HG03378 (cell line): ENCODE measurements around the gene KAT8.
A peak's percentile ranks its signal among the peaks of the same experiment; 100 is the strongest.

Source experiments
- ATAC-seq: cut with Tn5 transposase; IDR thresholded peaks from one replicate; pipeline ENCODE4 v1.9.1; 2021; ENCODE audit warnings: mild to moderate bottlenecking, moderate library complexity; ENCODE audit not compliant: unreplicated experiment

The KAT8 gene

DNA sequence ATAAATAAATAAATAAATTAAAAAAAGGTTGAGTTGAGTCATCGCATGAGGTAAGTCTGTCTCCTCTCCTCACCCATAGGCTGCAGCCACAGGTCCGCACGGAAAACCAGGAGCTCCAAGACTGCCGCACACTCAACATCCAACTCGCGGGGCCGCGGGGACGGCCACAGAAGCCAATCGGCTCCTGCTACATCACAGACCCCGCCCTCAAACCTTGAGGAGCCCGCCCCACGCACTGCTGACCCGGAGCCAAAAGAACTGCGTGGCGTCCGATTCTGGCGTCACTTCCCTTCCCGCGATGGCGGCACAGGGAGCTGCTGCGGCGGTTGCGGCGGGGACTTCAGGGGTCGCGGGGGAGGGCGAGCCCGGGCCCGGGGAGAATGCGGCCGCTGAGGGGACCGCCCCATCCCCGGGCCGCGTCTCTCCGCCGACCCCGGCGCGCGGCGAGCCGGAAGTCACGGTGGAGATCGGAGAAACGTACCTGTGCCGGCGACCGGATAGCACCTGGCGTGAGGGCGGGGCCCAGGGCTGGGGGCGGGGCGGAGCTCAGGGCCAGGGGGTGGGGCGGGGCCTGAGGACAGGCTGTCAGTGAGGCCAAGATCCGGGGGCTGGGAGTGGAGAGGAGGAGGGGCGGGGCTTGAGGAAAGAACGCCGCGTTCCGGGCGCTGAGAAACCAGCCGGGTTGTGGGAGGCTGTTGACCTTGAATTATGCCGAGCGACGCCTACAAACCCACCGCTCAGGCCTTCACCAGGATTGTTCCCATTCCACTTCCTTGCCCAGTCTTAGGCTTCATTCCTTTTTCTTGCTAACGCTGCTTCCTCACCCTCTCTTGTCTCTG, at the start of gene KAT8:
Gene KAT8 (plus strand): TSS at position 281 of the 839 bp plus-strand sequence. CDS start 18 bp downstream, at position 299.
- peak; percentile 73 for ATAC-seq

DNA sequence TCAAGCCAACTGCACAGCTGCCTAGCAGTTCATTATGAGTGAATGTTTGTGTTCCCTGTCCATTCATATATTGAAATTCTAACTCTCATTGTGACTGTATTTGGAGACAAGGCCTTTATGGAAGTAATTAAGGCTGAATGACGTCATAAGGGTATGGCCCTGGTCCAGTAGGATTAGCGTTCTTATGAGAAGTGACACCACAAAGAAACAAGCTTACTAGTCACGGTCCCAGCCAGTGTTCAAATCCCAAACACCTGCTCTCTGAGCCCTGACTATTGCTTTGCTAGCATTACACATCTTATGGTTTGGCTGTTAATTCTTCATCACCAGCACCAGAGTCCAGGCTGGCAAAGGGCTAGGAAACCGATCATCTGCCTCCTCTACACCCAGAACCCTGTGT, 45.6 kb upstream of the KAT8 start:
- no peak for ATAC-seq

DNA sequence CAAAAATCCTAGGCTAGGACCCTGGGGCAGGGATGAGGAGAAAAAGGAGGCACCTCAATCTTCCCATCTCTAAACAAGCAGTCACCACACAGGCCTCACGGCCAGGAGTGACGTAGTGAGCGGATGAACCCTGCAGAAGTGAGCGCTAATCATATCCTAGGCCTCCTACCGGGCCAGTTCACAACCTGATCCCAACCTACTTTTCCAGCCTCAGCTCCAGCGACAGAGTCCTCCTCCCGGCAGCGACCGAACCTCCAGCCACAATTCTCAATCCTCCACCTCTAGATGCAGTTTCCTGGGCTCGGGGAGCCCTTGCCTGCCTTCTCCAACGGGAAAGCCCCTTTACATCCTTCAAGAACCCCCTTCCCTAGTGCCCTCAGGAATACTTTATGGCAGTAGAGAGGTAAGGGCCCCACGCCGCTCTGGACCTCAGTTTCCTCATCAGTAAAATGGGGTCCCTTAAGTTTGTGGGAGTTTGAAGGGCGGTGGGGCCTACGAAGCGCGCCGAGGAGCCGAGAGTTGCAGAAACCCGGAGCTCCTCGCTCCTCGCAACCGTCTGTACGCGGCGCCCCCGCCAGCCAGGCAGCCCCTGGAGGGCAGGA, 44.8 kb upstream of the KAT8 start:
- ATAC-seq: no peak

DNA sequence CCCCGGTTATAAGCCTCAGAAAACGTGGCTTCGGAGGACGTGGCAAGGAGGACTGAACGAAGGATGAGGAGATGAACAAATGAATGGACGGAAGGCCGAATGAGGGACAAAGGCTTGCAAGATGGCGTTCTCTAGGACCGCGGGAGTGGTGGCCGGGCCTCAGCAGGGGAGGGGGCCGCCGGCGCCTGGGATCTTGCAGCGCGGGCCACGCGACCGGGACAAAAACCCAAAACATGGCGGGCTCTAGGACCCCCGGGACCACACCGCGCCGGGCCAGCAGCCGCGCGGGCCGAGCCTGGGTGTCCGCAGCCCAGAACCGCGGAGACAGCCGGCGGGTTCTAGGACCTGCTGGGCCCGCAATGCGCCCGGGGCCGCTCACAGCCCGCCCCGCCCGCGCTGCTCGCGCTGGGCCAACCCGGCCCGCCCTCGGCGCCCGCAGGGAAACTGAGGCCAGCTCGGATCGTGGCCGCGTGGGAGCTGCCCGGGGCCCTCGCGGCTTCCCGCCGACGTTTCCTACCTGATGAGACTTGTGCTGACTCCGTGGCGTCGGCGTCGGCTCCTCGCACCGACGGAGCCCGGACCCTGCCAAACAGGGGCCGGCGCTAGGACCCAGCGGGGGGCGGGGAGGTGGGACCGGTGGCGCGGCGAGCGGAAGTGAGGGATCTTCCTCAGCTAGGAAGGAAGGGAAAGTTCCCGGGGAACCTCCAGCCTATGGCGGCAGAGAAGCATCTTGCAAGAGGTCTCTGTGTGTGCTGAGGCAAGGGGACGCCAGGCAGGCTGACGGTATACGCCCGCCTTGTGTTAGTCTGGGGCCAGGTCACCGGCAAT, 44.1 kb upstream of the KAT8 start:
- peak; percentile 52 for ATAC-seq

DNA sequence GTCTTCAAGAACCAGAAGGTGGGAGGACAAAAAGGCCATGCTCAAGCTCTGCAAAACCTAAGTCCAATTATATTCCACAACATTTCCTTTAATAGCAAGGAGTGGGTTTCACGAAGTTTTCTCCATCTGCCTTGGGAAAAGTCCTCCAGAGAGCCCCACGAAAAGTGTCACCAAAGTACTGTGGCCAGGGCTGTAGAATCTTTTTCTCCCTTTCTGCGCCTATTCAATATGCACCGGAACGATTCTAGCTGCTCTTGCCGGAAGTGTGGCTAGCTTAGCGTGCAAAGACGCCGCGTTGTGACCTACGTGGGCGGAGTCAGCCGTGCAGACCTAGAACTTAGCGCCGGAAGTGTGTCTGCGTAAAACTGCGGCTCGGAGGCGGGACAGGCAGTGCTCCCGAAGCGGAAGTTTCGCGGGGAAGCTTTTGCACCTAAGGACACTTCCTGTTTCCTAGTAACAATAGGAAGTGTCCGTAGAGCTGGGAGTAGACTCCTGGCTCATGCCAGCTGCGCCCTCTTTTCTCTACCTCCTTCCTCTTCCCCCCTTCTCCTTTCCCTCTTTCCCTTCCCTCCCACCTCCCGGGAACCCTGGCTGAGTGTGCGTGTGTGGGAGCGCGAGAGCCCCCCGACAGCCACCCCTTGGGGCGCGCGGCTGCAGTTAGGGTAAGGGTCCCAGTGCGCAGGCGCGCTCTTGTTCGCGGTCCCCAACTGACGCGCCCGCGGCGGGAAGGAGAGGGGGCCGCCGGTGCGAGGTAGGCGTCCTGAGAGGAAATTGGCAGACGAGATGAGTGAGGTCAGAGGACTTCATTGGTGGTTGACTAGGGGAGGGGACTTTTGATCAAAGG, 43.3 kb upstream of the KAT8 start, which contains the start of the genes ZNF646 and ZNF668:
Gene ZNF646 (plus strand): TSS at position 453 of the 844 bp plus-strand sequence. CDS start 1,903 bp downstream, outside the sequence.
Gene ZNF668 (minus strand): TSS at position 271 of the 844 bp plus-strand sequence. CDS start 9,781 bp downstream, outside the sequence.
- ATAC-seq: peak; percentile 57

DNA sequence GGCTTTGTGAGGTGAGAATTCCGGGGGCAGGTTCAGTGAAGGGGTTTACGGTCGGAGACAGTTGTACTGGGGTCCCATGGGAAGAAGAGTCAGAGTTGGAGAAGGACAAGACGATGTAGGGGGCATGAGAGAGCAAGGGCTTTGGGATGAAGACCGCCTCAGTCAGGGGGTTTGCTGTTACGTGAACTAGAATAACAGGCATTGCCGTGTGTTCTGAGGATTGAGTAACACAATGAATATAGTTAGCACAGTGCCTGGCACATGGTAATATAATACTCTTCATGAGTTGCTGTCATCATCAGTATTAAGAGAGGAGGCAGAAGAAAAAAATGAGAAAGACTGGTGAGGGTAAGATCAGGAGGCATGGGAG, 42.7 kb upstream of the KAT8 start:
- ATAC-seq: no peak

DNA sequence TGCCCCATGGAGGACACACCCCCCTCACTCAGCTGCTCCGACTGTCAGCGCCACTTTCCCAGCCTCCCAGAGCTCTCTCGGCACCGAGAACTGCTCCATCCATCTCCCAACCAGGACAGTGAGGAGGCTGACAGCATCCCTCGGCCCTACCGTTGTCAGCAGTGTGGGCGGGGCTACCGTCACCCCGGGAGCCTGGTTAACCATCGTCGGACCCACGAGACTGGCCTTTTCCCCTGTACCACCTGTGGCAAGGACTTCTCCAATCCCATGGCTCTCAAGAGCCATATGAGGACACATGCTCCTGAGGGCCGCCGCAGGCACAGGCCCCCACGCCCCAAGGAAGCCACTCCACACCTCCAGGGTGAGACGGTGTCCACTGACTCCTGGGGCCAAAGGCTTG, 41.1 kb upstream of the KAT8 start:
- ATAC-seq: no peak

DNA sequence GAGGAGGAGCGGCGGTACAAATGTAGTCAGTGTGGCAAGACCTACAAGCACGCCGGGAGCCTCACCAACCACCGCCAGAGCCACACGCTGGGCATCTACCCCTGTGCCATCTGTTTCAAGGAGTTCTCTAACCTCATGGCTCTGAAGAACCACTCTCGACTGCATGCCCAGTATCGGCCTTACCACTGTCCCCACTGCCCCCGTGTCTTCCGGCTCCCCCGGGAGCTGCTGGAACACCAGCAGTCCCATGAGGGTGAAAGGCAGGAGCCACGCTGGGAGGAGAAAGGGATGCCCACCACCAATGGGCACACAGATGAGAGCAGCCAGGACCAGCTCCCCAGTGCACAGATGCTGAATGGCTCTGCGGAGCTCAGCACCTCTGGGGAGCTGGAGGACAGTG, 40.4 kb upstream of the KAT8 start:
- no peak for ATAC-seq

DNA sequence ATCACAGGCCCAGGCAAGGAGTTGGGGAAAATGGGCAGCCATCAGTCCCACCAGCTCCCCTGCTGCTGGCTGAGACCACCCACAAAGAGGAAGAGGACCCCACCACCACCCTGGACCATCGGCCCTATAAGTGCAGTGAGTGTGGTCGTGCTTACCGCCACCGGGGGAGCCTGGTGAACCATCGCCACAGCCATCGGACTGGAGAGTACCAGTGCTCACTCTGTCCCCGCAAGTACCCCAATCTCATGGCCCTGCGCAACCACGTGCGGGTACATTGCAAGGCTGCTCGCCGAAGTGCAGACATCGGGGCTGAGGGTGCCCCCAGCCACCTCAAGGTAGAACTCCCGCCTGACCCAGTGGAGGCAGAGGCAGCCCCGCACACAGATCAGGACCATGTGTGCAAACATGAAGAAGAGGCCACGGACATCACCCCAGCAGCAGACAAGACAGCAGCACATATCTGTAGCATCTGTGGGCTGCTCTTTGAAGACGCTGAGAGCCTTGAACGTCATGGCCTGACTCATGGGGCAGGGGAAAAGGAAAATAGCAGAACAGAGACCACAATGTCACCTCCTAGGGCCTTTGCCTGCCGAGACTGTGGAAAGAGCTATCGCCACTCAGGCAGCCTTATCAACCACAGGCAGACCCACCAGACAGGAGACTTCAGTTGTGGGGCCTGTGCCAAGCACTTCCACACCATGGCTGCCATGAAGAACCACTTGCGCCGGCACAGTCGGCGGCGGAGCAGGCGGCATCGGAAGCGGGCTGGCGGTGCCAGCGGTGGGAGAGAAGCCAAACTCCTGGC, 39.7 kb upstream of the KAT8 start:
- no peak for ATAC-seq

DNA sequence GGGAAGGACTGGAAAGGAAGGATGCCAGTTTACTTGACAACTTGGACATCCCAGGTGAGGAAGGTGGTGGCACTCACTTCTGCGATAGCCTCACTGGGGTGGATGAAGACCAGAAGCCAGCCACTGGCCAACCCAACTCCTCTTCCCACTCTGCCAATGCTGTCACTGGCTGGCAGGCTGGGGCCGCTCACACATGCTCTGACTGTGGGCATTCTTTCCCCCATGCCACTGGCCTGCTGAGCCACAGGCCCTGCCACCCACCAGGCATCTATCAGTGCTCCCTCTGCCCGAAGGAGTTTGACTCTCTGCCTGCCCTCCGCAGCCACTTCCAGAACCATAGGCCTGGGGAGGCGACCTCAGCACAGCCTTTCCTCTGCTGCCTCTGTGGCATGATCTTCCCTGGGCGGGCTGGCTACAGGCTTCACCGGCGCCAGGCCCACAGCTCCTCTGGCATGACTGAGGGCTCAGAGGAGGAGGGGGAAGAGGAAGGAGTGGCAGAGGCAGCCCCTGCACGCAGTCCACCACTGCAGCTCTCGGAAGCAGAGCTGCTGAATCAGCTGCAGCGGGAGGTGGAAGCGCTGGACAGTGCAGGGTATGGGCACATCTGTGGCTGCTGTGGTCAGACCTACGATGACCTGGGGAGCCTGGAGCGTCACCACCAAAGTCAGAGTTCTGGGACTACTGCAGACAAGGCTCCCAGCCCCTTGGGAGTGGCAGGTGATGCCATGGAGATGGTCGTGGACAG, 38.7 kb upstream of the KAT8 start:
- no peak for ATAC-seq

DNA sequence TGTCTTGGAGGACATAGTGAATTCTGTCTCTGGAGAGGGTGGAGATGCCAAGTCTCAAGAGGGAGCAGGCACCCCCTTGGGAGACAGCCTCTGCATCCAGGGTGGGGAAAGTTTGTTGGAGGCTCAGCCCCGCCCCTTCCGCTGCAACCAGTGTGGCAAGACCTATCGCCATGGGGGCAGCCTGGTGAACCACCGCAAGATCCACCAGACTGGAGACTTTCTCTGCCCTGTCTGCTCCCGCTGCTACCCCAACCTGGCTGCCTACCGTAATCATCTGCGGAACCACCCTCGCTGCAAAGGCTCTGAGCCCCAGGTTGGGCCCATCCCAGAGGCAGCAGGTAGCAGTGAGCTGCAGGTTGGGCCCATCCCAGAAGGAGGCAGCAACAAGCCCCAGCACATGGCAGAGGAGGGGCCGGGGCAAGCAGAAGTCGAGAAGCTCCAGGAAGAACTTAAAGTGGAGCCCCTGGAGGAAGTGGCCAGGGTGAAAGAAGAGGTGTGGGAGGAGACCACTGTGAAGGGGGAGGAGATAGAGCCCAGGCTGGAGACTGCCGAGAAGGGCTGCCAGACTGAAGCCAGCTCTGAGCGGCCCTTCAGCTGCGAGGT, 38.0 kb upstream of the KAT8 start:
- ATAC-seq: no peak

DNA sequence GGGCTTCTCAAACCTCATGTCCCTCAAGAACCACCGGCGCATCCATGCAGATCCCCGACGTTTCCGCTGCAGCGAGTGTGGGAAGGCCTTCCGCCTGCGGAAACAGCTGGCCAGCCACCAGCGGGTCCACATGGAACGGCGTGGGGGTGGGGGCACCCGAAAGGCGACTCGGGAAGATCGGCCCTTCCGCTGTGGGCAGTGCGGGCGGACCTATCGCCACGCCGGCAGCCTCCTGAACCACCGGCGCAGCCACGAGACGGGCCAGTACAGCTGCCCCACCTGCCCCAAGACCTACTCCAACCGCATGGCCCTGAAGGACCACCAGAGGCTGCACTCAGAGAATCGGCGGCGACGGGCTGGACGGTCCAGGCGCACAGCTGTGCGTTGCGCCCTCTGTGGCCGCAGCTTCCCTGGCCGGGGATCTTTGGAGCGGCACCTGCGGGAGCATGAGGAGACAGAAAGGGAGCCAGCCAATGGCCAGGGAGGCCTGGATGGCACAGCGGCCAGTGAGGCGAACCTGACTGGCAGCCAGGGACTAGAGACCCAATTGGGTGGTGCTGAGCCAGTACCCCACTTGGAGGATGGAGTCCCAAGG, 37.3 kb upstream of the KAT8 start:
- ATAC-seq: no peak

DNA sequence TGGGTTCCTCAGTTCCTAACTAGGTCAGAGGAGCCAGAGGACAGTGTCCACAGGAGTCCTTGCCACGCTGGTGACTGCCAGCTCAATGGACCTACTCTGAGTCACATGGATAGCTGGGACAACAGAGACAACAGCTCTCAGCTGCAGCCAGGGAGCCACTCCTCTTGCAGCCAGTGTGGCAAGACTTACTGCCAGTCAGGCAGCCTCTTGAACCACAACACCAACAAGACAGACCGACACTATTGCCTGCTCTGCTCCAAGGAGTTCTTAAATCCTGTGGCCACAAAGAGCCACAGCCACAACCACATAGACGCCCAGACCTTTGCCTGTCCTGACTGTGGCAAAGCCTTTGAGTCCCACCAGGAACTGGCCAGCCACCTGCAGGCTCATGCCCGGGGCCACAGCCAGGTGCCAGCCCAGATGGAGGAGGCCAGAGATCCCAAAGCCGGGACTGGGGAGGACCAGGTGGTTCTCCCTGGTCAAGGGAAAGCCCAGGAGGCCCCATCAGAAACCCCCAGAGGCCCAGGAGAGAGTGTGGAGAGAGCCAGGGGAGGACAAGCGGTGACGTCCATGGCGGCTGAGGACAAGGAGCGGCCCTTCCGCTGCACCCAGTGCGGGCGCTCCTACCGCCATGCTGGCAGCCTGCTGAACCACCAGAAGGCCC, 36.6 kb upstream of the KAT8 start:
- no peak for ATAC-seq

DNA sequence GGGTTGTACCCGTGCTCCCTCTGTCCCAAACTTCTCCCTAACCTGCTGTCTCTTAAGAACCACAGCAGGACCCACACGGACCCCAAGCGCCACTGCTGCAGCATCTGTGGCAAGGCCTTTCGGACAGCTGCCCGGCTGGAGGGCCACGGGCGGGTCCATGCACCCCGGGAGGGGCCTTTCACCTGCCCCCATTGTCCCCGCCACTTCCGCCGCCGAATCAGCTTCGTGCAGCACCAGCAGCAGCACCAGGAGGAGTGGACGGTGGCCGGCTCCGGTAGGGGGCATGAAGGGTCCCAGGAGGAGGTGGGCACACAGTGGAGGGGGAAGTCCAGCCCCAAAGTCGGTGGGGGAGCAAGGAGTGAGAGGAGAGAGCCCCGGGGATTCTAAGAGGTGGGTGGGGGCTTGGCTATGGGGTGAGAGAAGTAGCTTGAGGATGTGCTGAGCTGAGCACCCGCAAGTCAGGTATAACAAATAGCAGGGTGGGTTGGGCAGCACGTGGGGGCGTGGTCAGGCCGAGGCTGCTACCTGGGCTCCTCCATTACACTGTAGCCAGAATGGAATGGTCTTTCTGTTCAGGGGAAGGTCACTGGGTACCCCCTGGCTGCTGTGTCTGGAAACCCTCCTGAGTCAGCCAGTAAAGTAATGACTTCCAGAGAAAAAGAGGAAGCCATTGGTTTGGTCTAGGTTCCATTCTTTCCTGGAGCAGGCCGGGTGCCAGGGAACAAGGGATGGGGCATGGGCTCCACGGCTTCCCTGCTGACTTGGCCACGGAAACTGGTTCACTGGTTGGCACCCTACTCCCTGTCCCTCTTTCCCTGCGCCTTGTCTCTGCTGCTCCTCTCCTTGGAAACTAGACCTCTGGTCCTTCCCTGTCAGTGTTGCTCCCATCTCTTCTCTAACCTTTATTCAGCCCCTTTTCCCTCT, 35.8 kb upstream of the KAT8 start:
- no peak for ATAC-seq

DNA sequence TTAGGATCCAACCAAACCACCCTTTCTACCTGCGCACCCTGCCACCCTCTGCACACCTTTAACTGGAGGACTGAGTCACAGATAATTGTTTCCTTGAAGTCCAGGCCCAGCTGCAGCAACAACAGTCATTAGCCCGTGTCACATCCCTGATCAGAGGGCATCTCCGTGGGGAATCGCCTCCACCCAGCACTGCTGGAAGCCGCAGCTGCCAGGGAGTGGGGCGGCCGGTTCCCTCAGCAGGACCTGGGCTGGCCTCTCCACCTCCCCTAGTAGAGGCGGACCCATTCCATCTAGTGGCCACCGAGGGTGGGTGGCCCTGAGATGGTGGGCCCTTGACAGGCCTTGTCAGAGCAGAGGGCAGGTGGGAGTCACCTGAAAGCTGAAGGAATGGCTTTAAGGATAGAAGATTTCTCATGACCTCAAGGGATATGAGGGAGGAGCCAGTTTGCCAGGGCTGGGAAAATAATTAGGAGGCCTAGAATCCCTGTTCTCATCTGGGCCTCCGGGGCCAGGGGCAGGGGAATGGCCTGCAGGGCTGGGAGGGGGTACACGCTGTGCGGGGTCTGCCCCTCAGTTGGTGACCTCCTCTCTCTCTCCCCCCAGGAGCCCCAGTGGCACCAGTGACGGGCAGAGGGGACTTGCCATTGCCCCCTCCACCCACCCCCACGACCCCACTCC, 35.0 kb upstream of the KAT8 start:
- ATAC-seq: no peak

DNA sequence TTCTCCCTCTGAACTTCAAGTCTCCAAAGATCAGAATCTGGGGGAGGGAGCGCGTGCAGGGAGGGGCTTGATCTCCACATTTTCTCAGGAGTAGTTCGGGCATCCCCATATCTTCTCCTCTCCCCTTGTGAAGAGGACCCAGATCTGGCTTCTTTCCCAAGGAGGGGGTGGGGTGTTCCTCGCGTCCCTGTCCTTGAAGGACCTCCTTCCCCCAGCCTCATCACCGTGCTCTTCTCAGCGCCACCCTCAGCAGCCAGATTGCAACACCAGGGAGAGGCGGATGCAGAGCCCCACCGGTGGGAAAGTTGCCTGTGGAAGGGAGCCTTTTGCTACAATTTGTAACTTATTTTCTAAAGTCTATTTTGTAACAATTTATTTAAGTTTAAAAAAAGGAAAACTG, 34.4 kb upstream of the KAT8 start:
- ATAC-seq: no peak
